Measurements from ENCODE around the gene GABRQ. TPM values are rescaled to one million over a fixed set of nuclear protein-coding genes. Genes with fewer than 3 reads are reported as not detected.
"Not testable (repeated sequence)": the region's sequence is repeated elsewhere in the genome, so short reads cannot be mapped to it uniquely, and the experiment has no call there.

Gene GABRQ
- total RNA-seq, 1 donor from 2014 or later, result 0.08 TPM

GRCh38 chrX:152663086-152663485, 25.4 kb downstream of the GABRQ start:
- H3K4me3 ChIP-seq (ENCODE audit: low read depth, low read length), result no peak overlapping the region
- DNase-seq (ENCODE audit: low read depth), result no peak
- no peak for TF ChIP-seq CTCF (IDR thresholded peaks at IDR 0.05; ENCODE audit: insufficient read depth, low read length, poor library complexity, severe bottlenecking)
- no peaks in the 10 kb centered on the region for H3K36me3 ChIP-seq (ENCODE audit: control insufficient read depth, insufficient read depth, low read length)
- no peaks in the 10 kb centered on the region for H3K27me3 ChIP-seq (ENCODE audit: control insufficient read depth, insufficient read depth, low read length)

- TF ChIP-seq CTCF (IDR thresholded peaks at IDR 0.05; ENCODE audit: insufficient read depth, low read length, poor library complexity, severe bottlenecking), result no peak
- no peak for DNase-seq (ENCODE audit: low read depth)
- no peaks in the 10 kb centered on the region for H3K36me3 ChIP-seq (ENCODE audit: control insufficient read depth, insufficient read depth, low read length)
These were observed 36.4 kb downstream of the GABRQ start for GRCh38 chrX:152674135-152674534.

GRCh38 chrX:152674652-152675051, 37.0 kb downstream of the GABRQ start:
- H3K4me3 ChIP-seq (ENCODE audit: low read depth, low read length); H3K36me3 ChIP-seq (ENCODE audit: control insufficient read depth, insufficient read depth, low read length); H3K27me3 ChIP-seq (ENCODE audit: control insufficient read depth, insufficient read depth, low read length); DNase-seq (ENCODE audit: low read depth): not testable (repeated sequence)

More at GRCh38 chrX:152674135-152674534, 36.4 kb downstream of the GABRQ start:
- Histone ChIP-seq H3K4me3 (ENCODE audit: low read depth, low read length) (no peak overlapping the region), H3K27me3 (ENCODE audit: control insufficient read depth, insufficient read depth, low read length) (no peaks in the 10 kb centered on the region)

- not testable (repeated sequence) for DNase-seq (ENCODE audit: low read depth); H3K4me3 ChIP-seq (ENCODE audit: low read depth, low read length); H3K27me3 ChIP-seq (ENCODE audit: control insufficient read depth, insufficient read depth, low read length); H3K36me3 ChIP-seq (ENCODE audit: control insufficient read depth, insufficient read depth, low read length)
These were observed 43.3 kb downstream of the GABRQ start for GRCh38 chrX:152681012-152681411.

- H3K27me3 ChIP-seq (ENCODE audit: control insufficient read depth, insufficient read depth, low read length); H3K36me3 ChIP-seq (ENCODE audit: control insufficient read depth, insufficient read depth, low read length); DNase-seq (ENCODE audit: low read depth); H3K4me3 ChIP-seq (ENCODE audit: low read depth, low read length): not testable (repeated sequence)
These were observed 60.5 kb downstream of the GABRQ start, which contains the start of gene MAGEA3 for GRCh38 chrX:152697952-152698931. MAGEA3 (plus strand) TSS chrX:152698794; CDS start chrX:152700833, 2,039 bp downstream.

- not testable (repeated sequence) for DNase-seq (ENCODE audit: low read depth); H3K4me3 ChIP-seq (ENCODE audit: low read depth, low read length); H3K36me3 ChIP-seq (ENCODE audit: control insufficient read depth, insufficient read depth, low read length); H3K27me3 ChIP-seq (ENCODE audit: control insufficient read depth, insufficient read depth, low read length)
These were observed 62.7 kb downstream of the GABRQ start for GRCh38 chrX:152700390-152700789.

GRCh38 chrX:152706500-152706899, 68.8 kb downstream of the GABRQ start:
- not testable (repeated sequence) for H3K27me3 ChIP-seq (ENCODE audit: control insufficient read depth, insufficient read depth, low read length); H3K36me3 ChIP-seq (ENCODE audit: control insufficient read depth, insufficient read depth, low read length); DNase-seq (ENCODE audit: low read depth); H3K4me3 ChIP-seq (ENCODE audit: low read depth, low read length)

Other genes starting within 250 kb of the GABRQ start
- gene GABRA3, start 186.6 kb upstream of the GABRQ start, total RNA-seq, result not detected in 2 replicates
- not detected in 2 replicates for gene MAGEA3, start 60.9 kb downstream of the GABRQ start, total RNA-seq
- gene CSAG2, start 71.4 kb downstream of the GABRQ start, total RNA-seq, result not detected in 2 replicates
- gene MAGEA2B, start 76.7 kb downstream of the GABRQ start, total RNA-seq, result not detected in 2 replicates
- not detected in 2 replicates for gene CSAG1, start 95.8 kb downstream of the GABRQ start, total RNA-seq
- not detected in 2 replicates for gene MAGEA12, start 95.9 kb downstream of the GABRQ start, total RNA-seq
- not detected in 2 replicates for gene MAGEA2, start 115.9 kb downstream of the GABRQ start, total RNA-seq
- gene CSAG3, start 121.3 kb downstream of the GABRQ start, total RNA-seq, result not detected in 2 replicates
- not detected in 2 replicates for gene MAGEA6, start 131.8 kb downstream of the GABRQ start, total RNA-seq
- 31.1 and 36.0 TPM in 2 replicates for gene CETN2, start 192.9 kb downstream of the GABRQ start, total RNA-seq
- gene NSDHL, start 193.2 kb downstream of the GABRQ start, total RNA-seq, result 26.5 and 31.3 TPM in 2 replicates

Data from kidney epithelial cell (primary cell).